Naive thymus-derived CD4-positive, alpha-beta T cell (primary cell): ENCODE results near the gene C2CD4C. TPM values are rescaled to one million over a fixed set of nuclear protein-coding genes. Genes with fewer than 3 reads are reported as not detected.
"Not testable (repeated sequence)": the region's sequence is repeated elsewhere in the genome, so short reads cannot be mapped to it uniquely, and the experiment has no call there.

Experiments
- ATAC-seq: fragments of 150-1000 bp; cut with Tn5 transposase; 2 replicates; pipeline ENCODE4 v1.10.0; 2021; ENCODE audit warnings: mild to moderate bottlenecking, moderate library complexity
- CTCF ChIA-PET: fragments of 350-600 bp; sonication (Branson Sonifier 250); formaldehyde crosslinking; loops from one replicate; lab custom pipeline; 2021; ENCODE audit warnings: antibody characterized with exemption; lab: Charles Lee
- POLR2A ChIA-PET: fragments of 350-600 bp; sonication (Branson Sonifier 250); formaldehyde crosslinking; loops from one replicate; lab custom pipeline; 2021; ENCODE audit warnings: antibody characterized with exemption, inconsistent platforms; lab: Charles Lee
- DNase-seq, 9 donors: peaks; one replicate each; pipeline versions ENCODE4 v3.0.0 to v3.0.0-alpha.2; 2020 to 2022; ENCODE audit warnings: mixed read lengths in 1 of 9
- H3K27ac ChIP-seq: one replicate; pipeline ENCODE4 v1.7.0; 2013; ENCODE audit warnings: mild to moderate bottlenecking, low read depth, low read length, moderate library complexity
- H3K27me3 ChIP-seq, 2 donors: one replicate each; pipeline ENCODE4 v1.7.0; 2013; ENCODE audit warnings: low read length in 2 of 2, mild to moderate bottlenecking in 2 of 2, moderate library complexity in 2 of 2; ENCODE audit not compliant: control insufficient read depth in 2 of 2, insufficient read depth in 2 of 2
- H3K36me3 ChIP-seq, 3 experiments: 1 replicate in 2 of 3; 2 replicates in 1 of 3; pipeline ENCODE4 v1.7.0; 2013; ENCODE audit warnings: low read length in 3 of 3, mild to moderate bottlenecking in 3 of 3, moderate library complexity in 1 of 3; ENCODE audit not compliant: insufficient read depth in 3 of 3, control insufficient read depth in 2 of 3
- H3K4me1 ChIP-seq, 2 donors: one replicate each; pipeline ENCODE4 v1.7.0; 2013; ENCODE audit warnings: low read length in 2 of 2, mild to moderate bottlenecking in 2 of 2, moderate library complexity in 1 of 2; ENCODE audit not compliant: control insufficient read depth in 2 of 2, insufficient read depth in 2 of 2
- H3K4me3 ChIP-seq: 2 replicates; pipeline ENCODE4 v1.7.0; 2013; ENCODE audit warnings: mild to moderate bottlenecking, low read length
- H3K9me3 ChIP-seq, 3 experiments: 1 replicate in 2 of 3; 2 replicates in 1 of 3; pipeline ENCODE4 v1.7.0; 2013; ENCODE audit warnings: low read length in 3 of 3; ENCODE audit not compliant: control insufficient read depth in 2 of 3
- H3K27ac Mint-ChIP-seq, 9 donors: one replicate each; pipeline ENCODE4 v1.8.0; 2020 to 2022; ENCODE audit warnings: mixed read lengths in 9 of 9, mild to moderate bottlenecking in 8 of 9, moderate library complexity in 5 of 9, inconsistent platforms in 2 of 9
- H3K27me3 Mint-ChIP-seq, 5 donors: one replicate each; pipeline ENCODE4 v1.8.0; 2021 to 2022; ENCODE audit warnings: mixed read lengths in 5 of 5, mild to moderate bottlenecking in 1 of 5
- H3K36me3 Mint-ChIP-seq, 5 donors: one replicate each; pipeline ENCODE4 v1.8.0; 2020 to 2022; ENCODE audit warnings: mixed read lengths in 5 of 5, mild to moderate bottlenecking in 3 of 5, inconsistent platforms in 1 of 5
- H3K4me1 Mint-ChIP-seq, 7 donors: one replicate each; pipeline ENCODE4 v1.8.0; 2020 to 2022; ENCODE audit warnings: mixed read lengths in 7 of 7, mild to moderate bottlenecking in 3 of 7, inconsistent platforms in 1 of 7
- H3K4me3 Mint-ChIP-seq, 10 donors: one replicate each; pipeline ENCODE4 v1.8.0; 2020 to 2022; ENCODE audit warnings: mild to moderate bottlenecking in 10 of 10, mixed read lengths in 10 of 10, moderate library complexity in 6 of 10, inconsistent platforms in 2 of 10
- H3K9me3 Mint-ChIP-seq, 11 donors: one replicate each; pipeline ENCODE4 v1.8.0; 2020 to 2022; ENCODE audit warnings: mixed read lengths in 11 of 11, mild to moderate bottlenecking in 4 of 11, inconsistent platforms in 1 of 11, moderate library complexity in 1 of 11
- intact Hi-C, 2 donors: fragments of 100-400 bp; cut with micrococcal nuclease; formaldehyde crosslinking; loops; one replicate each; pipeline ENCODE4 v1.15.1; 2023
- polyA plus RNA-seq, 2 donors: library from polyadenylated mRNA; unstranded; fragments of 300-500 nt; fragmentation: Illumina TruSeq; gene quantifications; one replicate each; pipeline ENCODE4 v1.2.3, GENCODE V29; 2021
- total RNA-seq, 6 experiments: library from RNA in 5 of 6; stranded (reverse) in 5 of 6; gene quantifications; 1 replicate in 5 of 6; 2 replicates in 1 of 6; pipeline ENCODE4 v1.2.3 and lab custom pipeline; 2021 to 2026

C2CD4C gene
- total and polyA plus RNA-seq, 7 experiments from 2014 or later = not detected

DNA sequence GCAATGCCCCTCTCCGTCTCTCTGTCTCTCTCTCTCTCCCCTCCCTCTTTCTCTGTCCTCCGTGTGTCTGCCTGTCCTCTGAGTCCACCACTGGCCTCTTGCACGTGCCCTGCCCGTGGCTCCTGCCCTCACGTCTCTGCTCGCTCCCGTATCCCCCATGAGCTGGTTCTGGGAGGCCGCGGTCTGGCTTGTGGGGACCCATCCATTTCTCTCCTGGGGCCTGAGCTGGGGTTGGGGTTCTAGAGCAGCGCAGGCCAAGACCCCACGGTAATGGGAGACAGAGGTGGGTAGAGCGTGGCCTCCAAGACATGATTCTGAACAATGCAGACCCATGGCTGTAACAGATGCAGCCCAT, 19.0 kb downstream of the C2CD4C start:
- intact Hi-C loops = no loop called here
- Mint-ChIP-seq H3K9me3 (peaks cover 0 to 23% (median 0%) of the 10 kb centered on the region in 11 donors), H3K27me3 (peaks cover 10 to 34% (median 25%) of the 10 kb centered on the region in 5 donors), H3K4me3 (no peak overlapping the region), H3K4me1 (peaks cover 0 to 7% (median 0%) of the 10 kb centered on the region in 7 donors), H3K36me3 (peaks cover 0 to 10% (median 0%) of the 10 kb centered on the region in 5 donors), H3K27ac (no peak overlapping the region)
- POLR2A ChIA-PET = no interaction called here
- Histone ChIP-seq H3K27ac (no peak overlapping the region), H3K27me3 (no peaks in the 10 kb centered on the region), H3K4me1 (no peaks in the 10 kb centered on the region), H3K9me3 (no peaks in the 10 kb centered on the region), H3K36me3 (no peaks in the 10 kb centered on the region), H3K4me3 (no peak overlapping the region)
- CTCF ChIA-PET = no interaction called here
- no peak for DNase-seq
- no peak for ATAC-seq

DNA sequence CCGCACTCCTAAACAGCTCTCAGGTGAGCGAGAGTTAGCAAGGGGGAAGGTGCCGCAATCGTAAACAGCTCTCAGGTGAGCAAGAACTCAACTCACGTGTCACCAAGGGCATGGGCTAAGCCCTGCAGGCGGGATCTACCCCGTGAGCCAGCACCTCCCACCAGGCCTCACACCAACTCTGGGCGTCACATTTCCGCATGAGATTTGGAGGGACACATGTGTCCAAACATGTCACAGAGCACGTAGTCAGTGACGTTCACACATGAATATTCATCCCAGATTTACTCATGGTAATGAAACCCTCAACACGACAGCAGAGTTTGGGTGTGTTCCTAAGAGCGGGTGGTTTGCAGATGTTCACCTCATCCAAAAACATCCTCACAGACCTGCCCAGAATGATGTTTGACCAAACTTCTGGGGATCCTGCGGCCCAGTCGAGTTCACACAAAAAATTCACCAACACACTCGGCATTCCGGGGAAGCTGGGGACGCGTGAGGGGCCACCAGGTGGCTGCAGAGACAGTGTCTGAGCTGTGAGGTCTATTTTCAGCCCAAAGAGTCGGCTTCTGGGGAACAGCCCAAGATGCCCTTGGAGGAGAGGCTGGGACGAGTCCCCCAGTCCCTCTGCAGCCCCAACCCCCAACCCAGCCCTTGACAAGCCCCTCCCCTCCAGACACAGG, 19.6 kb downstream of the C2CD4C start:
- ATAC-seq (no peak), DNase-seq (no peak)
- Mint-ChIP-seq H3K27ac (no peak overlapping the region), H3K4me3 (no peak overlapping the region), H3K4me1 (peaks cover 0 to 7% (median 0%) of the 10 kb centered on the region in 7 donors), H3K9me3 (peaks cover 0 to 20% (median 0%) of the 10 kb centered on the region in 11 donors), H3K36me3 (peaks cover 0 to 10% (median 0%) of the 10 kb centered on the region in 5 donors), H3K27me3 (peaks cover 15 to 37% (median 29%) of the 10 kb centered on the region in 5 donors)
- ChIA-PET CTCF (no interaction called here), POLR2A (no interaction called here)
- H3K4me1 ChIP-seq = no peaks in the 10 kb centered on the region
- no peaks in the 10 kb centered on the region for H3K9me3 ChIP-seq
- H3K36me3 ChIP-seq = no peaks in the 10 kb centered on the region
- H3K27ac ChIP-seq = no peak overlapping the region
- intact Hi-C loops = no loop called here
- no peaks in the 10 kb centered on the region for H3K27me3 ChIP-seq
- no peak overlapping the region for H3K4me3 ChIP-seq

DNA sequence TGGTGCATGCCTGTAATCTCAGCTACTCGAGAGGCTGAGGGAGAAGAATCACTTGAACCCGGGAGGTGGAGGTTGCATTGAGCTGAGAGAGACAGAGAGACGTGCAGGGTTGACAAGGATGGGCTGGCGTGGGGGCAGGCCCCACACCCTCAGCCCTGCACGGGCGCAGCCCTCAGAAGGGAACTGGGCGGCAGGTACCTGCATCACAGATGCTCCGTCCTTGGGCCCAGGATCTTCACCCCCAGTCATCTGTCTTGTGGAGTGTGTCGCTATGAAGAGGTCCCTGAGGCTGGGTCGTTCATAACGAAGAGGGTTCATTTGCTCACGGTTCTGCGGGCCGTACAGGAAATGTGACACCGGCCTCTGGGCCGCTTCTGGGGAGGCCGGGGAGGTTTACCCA, 20.3 kb downstream of the C2CD4C start:
- Mint-ChIP-seq H3K9me3 (peaks cover 0 to 15% (median 0%) of the 10 kb centered on the region in 11 donors), H3K27ac (no peak overlapping the region), H3K4me3 (no peak overlapping the region), H3K36me3 (peaks cover 0 to 6% (median 0%) of the 10 kb centered on the region in 5 donors), H3K4me1 (peaks cover 0 to 9% (median 0%) of the 10 kb centered on the region in 7 donors), H3K27me3 (peaks cover 22 to 44% (median 36%) of the 10 kb centered on the region in 5 donors)
- ChIA-PET CTCF (no interaction called here), POLR2A (no interaction called here)
- ATAC-seq (no peak), DNase-seq (no peak)
- peaks cover 0 to under 1% of the 10 kb centered on the region in 2 donors for H3K27me3 ChIP-seq
- no peak overlapping the region for H3K4me3 ChIP-seq
- no peaks in the 10 kb centered on the region for H3K4me1 ChIP-seq
- no peaks in the 10 kb centered on the region for H3K36me3 ChIP-seq
- no peak overlapping the region for H3K27ac ChIP-seq
- H3K9me3 ChIP-seq = no peaks in the 10 kb centered on the region
- intact Hi-C loops = no loop called here

DNA sequence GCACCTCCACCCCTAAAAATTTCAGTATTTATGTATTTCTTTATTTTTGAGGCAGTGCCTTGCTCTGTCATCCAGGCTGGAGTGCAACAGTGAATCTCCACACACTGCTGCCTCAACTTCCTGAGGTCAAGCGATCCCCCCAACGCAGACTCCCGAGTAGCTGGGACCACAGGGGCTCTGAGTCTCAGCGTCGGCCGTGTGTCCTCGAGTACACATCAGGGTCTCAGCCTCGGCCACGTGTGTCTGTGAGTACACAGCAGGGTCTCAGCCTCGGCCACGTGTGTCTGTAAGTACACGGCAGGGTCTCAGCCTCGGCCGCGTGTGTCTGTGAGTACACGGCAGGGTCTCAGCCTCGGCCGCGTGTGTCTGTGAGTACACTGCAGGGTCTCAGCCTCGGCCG, 21.2 kb downstream of the C2CD4C start:
- Histone ChIP-seq H3K36me3 (no peaks in the 10 kb centered on the region), H3K4me1 (no peaks in the 10 kb centered on the region), H3K9me3 (no peaks in the 10 kb centered on the region), H3K4me3 (no peak overlapping the region), H3K27me3 (peaks cover 0 to 3% of the 10 kb centered on the region in 2 donors), H3K27ac (no peak overlapping the region)
- H3K36me3 Mint-ChIP-seq = peaks cover 0 to under 1% (median 0%) of the 10 kb centered on the region in 5 donors
- no peak overlapping the region for H3K4me3 Mint-ChIP-seq
- peaks cover 31 to 50% (median 43%) of the 10 kb centered on the region in 5 donors for H3K27me3 Mint-ChIP-seq
- POLR2A ChIA-PET = no interaction called here
- peaks cover 1 to 7% (median 5%) of the 10 kb centered on the region in 7 donors for H3K4me1 Mint-ChIP-seq
- H3K9me3 Mint-ChIP-seq = peaks cover 0 to 6% (median 0%) of the 10 kb centered on the region in 11 donors
- intact Hi-C loops = no loop called here
- H3K27ac Mint-ChIP-seq = no peak overlapping the region
- no peak for ATAC-seq
- CTCF ChIA-PET = no interaction called here
- DNase-seq = no peak

DNA sequence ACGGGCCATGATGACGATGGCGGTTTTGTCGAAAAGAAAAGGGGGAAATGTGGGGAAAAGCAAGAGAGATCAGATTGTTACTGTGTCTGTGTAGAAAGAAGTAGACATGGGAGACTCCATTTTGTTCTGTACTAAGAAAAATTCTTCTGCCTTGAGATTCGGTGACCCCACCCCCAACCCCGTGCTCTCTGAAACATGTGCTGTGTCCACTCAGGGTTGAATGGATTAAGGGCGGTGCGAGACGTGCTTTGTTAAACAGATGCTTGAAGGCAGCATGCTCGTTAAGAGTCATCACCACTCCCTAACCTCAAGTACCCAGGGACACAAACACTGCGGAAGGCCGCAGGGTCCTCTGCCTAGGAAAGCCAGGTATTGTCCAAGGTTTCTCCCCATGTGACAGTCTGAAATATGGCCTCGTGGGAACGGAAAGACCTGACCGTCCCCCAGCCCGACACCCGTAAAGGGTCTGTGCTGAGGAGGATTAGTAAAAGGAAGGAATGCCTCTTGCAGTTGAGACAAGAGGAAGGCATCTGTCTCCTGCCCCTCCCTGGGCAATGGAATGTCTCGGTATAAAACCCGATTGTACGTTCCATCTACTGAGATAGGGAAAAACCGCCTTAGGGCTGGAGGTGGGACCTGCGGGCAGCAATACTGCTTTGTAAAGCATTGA, 22.2 kb downstream of the C2CD4C start:
- CTCF ChIA-PET, H3K27ac ChIP-seq, ATAC-seq, POLR2A ChIA-PET, H3K36me3 ChIP-seq, DNase-seq, H3K36me3 Mint-ChIP-seq, H3K9me3 ChIP-seq, H3K4me1 ChIP-seq, H3K9me3 Mint-ChIP-seq, H3K27me3 ChIP-seq, H3K27ac Mint-ChIP-seq, intact Hi-C loops, H3K4me3 ChIP-seq: not testable (repeated sequence)
- peaks cover 5 to 11% (median 9%) of the 10 kb centered on the region in 7 donors for H3K4me1 Mint-ChIP-seq
- peak overlapping the region in 2 of 10 donors; percentile 25 to 43 for H3K4me3 Mint-ChIP-seq
- H3K27me3 Mint-ChIP-seq = peaks cover 36 to 54% (median 47%) of the 10 kb centered on the region in 5 donors

DNA sequence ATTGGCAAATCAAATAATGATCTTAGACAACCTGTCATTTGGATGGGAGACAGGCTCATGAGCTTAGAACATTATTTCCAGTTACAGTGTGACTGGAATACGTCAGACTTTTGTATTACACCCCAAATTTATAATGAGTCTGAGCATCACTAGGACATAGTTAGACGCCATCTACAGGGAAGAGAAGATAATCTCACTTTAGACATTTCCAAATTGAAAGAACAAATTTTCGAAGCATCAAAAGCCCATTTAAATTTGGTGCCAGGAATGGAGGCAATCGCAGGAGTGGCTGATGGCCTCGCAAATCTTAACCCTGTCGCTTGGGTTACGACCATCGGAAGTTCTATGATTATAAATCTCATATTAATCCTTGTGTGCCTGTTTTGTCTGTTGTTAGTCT, 22.8 kb downstream of the C2CD4C start:
- H3K27me3 ChIP-seq, H3K4me3 ChIP-seq, H3K27ac ChIP-seq, DNase-seq, H3K36me3 ChIP-seq, H3K4me1 ChIP-seq, H3K36me3 Mint-ChIP-seq, CTCF ChIA-PET, H3K9me3 Mint-ChIP-seq, ATAC-seq, H3K9me3 ChIP-seq, POLR2A ChIA-PET, intact Hi-C loops: not testable (repeated sequence)
- Mint-ChIP-seq H3K27ac (peak overlapping the region in 1 of 9 donors; percentile 37), H3K4me3 (peak overlapping the region in 3 of 10 donors; percentile 25 to 43 (median 25)), H3K4me1 (peaks cover 5 to 11% (median 9%) of the 10 kb centered on the region in 7 donors), H3K27me3 (peaks cover 36 to 54% (median 47%) of the 10 kb centered on the region in 5 donors)
